PC-3 (cell line): ENCODE measurements around the gene PPP2R5B.

Source experiments
- CTCF ChIP-seq: fragments of 300-600 bp; sonication (generic); conservative IDR thresholded peaks from 2 replicates; pipeline ENCODE4 v1.5.1; 2017; ENCODE audit warnings: antibody characterized with exemption, low read depth, mild to moderate bottlenecking, low read length
- EZH2 ChIP-seq: fragments of 300-600 bp; sonication (generic); IDR thresholded peaks from one replicate; pipeline ENCODE4 v1.6.1; 2017; ENCODE audit warnings: antibody characterized with exemption, mild to moderate bottlenecking, low read length; ENCODE audit not compliant: unreplicated experiment

- TF ChIP-seq CTCF = no peak
- TF ChIP-seq EZH2 = no peak
Measured at GRCh38 chr11:64929625-64930024, 5.1 kb downstream of the PPP2R5B start.
